Measurements from ENCODE around the gene SEMA3G.

Gene SEMA3G

GRCh38 chr3:52401551-52401950 is 43.4 kb downstream of the SEMA3G start:
- no peak for TF ChIP-seq CTCF (IDR thresholded peaks at IDR 0.05; ENCODE audit: insufficient read depth, missing control alignments)
- no peak for FAIRE-seq
- DNase-seq (ENCODE audit: insufficient read length, low spot score), result no peak

DNA sequence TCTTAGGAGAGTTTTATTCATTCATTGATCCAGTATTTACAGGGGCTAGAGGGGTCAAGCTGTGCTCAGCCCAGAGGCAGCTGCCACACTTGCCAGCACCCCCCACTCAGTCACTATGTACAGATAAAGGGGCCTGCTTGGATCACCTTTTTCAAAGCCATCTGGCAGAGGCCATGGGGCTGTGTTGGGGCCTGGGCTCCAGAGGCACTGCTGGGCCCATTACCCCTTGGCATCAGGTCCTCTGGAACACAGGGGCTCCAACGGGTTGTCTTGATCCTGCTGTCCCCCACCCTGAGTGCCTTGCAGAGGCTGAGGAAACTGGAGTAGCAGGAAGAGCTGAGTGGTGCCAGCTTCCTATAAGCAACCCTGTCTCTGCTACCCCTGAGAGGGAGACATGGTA is 43.9 kb downstream of the SEMA3G start:
- DNase-seq (ENCODE audit: insufficient read length, low spot score) (no peak), FAIRE-seq (no peak)
- TF ChIP-seq CTCF (IDR thresholded peaks at IDR 0.05; ENCODE audit: insufficient read depth, missing control alignments), result no peak

GRCh38 chr3:52400275-52400793 is 44.6 kb downstream of the SEMA3G start:
- FAIRE-seq, result no peak
- TF ChIP-seq CTCF (IDR thresholded peaks at IDR 0.05; ENCODE audit: insufficient read depth, missing control alignments), result no peak

DNA sequence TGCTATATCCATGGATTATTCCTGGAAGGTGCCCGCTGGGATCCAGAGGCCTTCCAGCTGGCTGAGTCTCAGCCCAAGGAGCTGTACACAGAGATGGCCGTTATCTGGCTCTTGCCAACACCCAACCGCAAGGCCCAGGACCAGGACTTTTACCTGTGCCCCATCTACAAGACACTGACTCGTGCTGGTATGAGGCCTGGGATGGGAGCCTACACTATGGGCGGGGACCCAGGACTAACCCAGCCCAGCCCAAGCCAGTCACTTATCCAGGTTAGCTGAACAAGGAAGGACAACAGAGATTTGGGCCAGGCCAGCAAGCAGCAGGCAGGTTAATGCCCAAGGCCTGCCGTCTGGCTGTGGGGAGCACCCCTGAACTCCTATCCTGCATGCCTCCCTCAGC is 45.3 kb downstream of the SEMA3G start:
- FAIRE-seq (no peak), DNase-seq (ENCODE audit: insufficient read length, low spot score) (no peak)
- no peak for TF ChIP-seq CTCF (IDR thresholded peaks at IDR 0.05; ENCODE audit: insufficient read depth, missing control alignments)

More at GRCh38 chr3:52400275-52400793, 44.6 kb downstream of the SEMA3G start:
- DNase-seq (ENCODE audit: insufficient read length, low spot score), result no peak

DNA sequence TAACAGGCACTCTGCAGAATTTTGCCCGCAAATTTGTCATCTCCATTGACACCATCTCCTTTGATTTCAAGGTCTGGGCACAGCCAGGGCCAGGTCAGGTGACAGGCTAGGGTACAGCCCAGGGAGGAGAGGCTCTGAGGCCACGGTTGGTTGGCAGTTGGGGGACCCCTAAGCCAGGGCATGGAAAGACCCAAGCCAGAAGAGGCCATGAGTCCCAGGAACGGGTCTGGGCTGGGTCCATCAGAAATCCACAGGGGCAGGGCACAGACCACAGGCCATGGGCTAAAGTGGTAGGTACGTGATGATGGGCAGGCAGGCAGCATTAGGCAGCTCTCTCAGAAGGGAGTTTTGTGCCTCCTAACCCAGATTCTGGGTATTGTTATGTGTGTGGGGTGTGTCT is 45.8 kb downstream of the SEMA3G start:
- no peak for TF ChIP-seq CTCF (IDR thresholded peaks at IDR 0.05; ENCODE audit: insufficient read depth, missing control alignments)
- no peak for FAIRE-seq

GRCh38 chr3:52398670-52399081 is 46.2 kb downstream of the SEMA3G start:
- DNase-seq (ENCODE audit: insufficient read length, low spot score), result no peak
- TF ChIP-seq CTCF (IDR thresholded peaks at IDR 0.05; ENCODE audit: insufficient read depth, missing control alignments), result no peak
- FAIRE-seq, result no peak

More for the DNA sequence above, 45.8 kb downstream of the SEMA3G start:
- DNase-seq (ENCODE audit: insufficient read length, low spot score), result no peak

DNA sequence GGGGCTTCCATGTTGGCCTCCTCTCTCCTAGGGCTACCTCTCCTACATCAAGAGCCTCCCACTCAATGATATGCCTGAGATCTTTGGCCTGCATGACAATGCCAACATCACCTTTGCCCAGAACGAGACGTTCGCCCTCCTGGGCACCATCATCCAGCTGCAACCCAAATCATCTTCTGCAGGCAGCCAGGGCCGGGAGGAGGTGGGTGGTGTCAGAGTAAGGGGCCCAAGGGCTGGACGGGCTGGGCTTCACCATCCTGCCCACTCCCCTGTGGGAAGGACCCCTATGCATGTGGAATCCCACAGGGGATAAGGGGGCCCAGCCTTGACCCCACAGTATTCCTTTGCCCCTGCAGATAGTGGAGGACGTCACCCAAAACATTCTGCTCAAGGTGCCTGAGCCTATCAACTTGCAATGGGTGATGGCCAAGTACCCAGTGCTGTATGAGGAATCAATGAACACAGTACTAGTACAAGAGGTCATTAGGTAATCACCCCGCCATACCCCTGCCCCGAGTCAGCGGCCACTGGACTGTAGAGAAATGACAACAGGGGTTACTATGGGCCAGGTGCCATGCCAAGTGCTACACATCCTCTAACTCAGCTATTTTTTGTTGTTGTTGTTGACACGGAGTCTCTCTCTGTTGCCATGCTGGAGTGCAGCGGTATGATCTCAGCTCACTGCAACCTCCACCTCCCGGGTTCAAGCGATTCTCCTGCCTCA is 47.1 kb downstream of the SEMA3G start:
- FAIRE-seq (no peak), DNase-seq (ENCODE audit: insufficient read length, low spot score) (no peak)
- TF ChIP-seq CTCF (IDR thresholded peaks at IDR 0.05; ENCODE audit: insufficient read depth, missing control alignments), result no peak
